ENCODE data around the gene GPM6B.
"Not testable (repeated sequence)": the region's sequence is repeated elsewhere in the genome, so short reads cannot be mapped to it uniquely, and the experiment has no call there.

Gene GPM6B

DNA sequence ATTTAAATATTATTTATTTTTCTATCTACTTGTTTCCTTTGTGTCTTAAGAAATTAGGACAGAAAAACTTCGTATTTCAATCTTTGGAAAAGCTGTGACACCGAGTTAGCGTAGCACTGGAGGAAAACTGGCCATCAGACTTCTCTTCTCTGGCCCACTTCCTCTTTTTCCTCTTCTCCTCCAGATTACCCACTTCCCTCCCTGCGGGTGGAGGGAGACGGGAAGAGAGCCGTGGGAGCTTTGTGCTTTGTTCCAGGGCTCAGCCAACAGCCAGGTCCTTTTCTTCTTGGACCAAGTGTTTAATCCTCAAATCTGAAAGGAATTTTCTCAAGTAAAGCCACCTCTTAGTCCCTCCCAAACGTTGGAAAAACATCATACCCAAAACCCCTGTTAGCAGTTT is 52.6 kb downstream of the GPM6B start:
- DNase-seq = no peak

DNA sequence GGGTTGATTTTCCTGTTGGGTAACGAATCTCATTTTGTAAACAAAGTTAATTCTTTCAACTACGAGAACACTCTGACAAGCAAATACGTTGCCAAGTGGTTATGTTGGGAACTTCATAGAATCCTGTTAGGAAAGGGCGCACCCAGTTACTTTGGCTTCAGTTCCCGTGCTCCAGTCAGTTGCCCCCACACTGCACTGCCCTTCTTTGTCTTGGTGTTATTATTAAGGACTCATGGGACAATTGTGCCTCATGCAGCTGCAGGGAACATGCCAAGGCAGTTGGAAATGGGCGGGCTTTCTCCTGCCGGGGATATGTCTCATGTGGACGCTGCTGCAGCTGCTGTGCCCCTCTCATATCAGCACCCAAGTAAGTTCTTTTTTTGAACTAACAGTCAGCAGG is 53.4 kb downstream of the GPM6B start:
- no peak for DNase-seq

DNA sequence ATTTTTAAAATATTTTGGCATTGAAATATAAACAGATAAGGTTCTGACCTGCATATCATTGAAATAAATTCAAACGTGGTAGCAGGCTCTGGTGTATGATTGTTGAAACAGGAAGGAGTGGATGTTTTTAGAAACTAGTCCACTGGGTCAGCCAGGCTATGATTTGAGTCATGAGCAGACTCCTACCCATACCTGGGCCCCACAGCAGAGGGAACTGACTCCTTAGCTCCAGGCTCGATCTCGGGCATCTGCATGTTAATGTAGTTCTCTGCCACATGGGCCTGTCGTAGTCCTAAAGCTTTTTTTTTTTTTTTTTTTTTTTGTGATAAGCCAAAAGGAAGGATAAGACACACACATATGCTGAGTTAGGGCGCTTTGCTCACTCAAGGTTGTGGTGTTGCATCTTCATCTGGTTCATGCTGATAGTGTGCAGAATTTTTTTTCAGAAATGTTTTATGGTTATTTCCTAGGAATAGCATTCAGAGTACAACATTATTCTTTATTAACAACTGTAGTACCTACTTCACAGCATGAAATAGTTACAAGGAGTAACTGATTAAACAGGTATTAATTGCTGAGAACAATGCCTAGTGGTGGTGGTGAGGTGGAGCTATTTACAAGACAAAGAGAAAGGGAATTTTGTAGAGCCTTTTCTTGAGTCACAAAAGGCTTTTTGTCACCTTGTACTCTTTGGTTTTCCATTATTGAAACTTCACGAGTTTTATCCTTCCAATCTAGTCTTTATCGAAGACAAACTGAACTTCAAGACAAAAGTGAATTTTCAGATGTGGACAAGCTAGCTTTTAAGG is 55.1 kb downstream of the GPM6B start:
- DNase-seq = no peak

DNA sequence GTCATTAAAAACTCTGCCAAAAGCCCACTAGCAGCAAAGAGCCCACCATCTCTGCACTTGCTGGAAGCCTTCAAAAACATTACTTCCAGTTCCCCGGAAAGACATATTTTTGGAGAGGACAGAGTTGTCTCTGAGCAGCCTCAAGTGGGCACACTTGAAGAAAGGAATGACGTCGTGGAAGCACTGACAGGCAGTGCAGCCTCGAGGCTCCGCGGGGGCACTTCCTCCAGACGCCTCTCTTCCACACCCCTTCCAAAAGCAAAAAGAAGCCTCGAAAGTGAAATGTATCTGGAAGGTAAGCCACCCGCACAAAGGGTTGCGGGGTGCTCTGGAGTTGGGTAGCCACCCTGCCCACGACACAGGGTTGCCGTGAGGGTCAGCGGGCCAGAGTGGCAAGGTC is 56.5 kb downstream of the GPM6B start:
- DNase-seq = no peak

DNA sequence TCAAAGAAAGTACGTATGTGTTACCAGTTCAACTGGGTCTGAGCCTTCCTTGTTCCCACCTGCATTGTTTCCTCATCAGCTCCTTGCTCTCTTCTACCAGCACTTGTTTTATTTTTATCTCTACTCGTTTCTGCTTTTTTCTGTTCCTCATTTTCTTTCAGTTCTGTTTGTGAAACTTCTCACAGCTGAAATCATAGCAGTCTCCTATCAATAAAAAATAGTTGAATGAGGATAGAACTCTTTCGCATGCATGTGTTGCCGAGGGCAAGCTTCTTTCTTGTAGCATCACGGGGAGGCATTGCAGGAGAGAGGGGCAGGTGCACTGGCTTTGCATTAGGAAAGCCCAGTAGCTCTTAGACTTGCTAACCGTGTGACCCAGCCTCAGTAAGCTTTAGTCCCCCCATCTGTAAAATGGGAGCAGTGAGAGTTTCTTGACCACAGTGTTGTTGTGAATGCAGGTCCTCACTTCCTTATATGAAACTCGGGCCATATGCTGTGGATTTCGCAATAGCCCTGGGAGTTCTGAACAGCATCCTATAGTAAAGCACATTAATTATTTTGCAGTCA is 57.7 kb downstream of the GPM6B start:
- peak; percentile 77 for DNase-seq

DNA sequence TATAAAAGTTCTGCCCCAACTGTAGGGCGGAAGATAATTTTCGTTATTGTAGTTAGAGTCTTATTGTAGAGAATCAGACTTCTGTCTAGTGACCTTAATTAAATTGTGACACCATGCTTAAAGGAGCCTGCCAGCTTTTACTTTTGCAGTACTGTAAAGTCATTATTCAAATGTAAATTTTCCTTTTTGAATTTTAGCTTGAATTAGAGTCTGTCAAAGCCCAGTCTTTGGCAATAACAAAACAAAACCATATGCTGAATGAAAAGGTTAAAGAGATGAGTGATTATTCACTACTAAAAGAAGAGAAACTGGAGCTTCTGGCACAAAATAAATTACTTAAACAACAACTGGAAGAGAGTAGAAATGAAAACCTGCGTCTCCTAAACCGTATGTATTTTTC is 60.5 kb downstream of the GPM6B start:
- no peak for DNase-seq

DNA sequence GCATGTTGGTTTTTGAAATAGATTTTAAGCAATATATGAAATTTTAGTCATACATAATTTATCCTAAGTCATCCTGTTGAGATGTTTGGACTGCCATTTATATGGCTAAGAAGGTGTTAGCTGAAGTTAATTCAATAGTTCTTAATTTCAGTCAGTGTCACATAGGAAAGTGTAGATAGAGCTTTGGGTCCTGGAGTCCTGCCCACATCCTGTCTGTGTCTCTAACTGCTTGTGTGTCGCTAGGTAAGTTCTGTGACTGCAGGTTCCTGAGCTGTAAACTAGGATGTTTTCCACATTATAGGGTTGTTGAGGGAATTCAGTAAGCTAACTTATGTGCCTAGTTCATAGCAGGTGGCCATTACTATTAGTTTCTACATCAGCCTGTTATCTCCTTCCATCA is 61.6 kb downstream of the GPM6B start:
- DNase-seq = peak; percentile 32

DNA sequence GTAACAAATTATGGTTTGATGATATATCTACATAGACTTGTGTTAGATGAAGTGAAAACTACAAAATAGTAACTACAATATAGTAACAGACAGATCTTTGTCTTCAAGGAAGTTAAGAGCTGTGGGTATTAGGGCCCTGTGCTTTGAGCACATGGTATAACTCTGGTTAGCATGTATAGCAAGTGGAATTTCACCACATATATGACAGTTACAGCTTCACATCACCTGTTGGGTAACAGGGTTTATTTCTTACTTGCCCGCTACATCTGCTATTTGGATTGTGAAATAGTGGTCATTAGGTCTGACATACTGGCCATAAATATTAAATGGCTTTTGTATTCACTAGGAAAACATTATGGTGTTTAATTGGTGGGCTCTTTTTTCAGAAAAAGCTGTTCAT is 62.1 kb downstream of the GPM6B start:
- no peak for DNase-seq

DNA sequence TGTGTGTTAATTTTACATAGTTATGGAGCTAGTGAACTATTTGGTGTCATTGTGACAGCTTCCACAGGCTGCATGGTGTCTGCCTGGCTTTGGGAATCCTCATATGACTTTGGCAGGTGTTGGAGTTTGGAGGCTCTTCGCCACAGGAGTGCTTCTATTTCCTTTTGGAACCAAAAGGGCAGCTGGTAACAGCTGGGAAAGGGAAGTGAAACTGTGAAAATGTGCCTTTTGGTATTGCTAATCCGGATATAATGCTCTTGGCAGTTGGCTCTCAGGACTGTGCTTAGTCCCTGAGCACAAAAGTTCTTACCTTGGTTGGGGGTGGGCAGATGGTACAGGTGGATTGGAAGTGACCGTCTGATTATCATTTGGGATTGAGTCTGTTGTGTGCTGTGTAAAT is 64.2 kb downstream of the GPM6B start:
- peak; percentile 82 for DNase-seq

DNA sequence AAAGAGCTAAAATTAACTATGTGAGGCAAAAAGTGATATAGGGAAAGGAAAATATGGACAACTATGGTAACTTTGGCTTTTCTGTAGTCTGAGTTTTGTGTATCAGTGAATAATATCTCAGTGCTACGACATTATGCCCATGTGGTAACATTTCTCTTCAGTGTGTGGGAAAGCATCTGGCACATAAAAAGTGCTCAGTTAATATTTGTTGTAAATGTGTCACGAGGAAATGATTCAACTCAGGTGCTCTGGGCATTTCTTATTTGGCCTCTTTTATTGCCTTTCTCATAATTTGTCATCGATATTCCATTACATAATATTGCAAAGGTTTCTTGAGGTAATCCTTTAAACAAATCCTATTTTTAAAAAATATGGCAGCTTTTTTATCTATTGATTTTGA is 64.8 kb downstream of the GPM6B start:
- no peak for DNase-seq

DNA sequence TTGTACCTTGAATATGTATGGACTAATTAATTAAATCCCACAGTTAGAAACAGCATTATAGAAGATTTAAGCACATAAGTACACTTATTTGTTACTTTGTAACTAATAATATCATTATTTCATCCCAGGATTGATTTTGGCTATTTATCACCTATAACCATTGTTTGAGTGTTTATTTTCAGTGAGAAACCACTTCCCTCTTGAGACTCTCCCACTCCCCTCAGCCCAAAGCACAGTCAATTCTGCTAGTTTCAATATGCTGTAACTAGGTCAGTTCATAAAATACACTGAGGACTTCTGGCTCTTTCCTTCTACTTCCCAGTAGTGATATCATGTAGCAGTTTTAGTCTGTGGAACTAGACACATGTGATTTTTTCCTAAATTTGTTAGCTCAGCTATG is 66.1 kb downstream of the GPM6B start:
- DNase-seq = peak; percentile 31

DNA sequence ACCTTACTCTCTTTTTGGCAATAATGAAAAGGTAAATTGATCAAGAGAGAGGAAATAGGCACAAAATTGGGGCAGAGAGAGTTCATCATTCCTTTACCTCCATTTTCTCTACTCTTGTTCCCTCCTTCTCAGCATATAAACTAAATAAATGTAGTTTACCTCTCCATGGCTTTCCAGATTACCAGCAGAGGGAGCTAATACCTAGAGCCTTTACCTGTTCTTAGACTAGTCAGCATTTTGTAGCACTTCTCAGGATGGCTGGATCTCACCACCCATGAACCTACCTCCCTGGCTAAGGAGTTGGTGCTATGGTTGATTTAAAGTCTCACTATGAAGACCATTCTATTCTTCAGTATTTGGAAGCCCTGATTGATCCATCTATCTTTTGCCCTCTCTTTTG is 66.7 kb downstream of the GPM6B start:
- peak; percentile 78 for DNase-seq

DNA sequence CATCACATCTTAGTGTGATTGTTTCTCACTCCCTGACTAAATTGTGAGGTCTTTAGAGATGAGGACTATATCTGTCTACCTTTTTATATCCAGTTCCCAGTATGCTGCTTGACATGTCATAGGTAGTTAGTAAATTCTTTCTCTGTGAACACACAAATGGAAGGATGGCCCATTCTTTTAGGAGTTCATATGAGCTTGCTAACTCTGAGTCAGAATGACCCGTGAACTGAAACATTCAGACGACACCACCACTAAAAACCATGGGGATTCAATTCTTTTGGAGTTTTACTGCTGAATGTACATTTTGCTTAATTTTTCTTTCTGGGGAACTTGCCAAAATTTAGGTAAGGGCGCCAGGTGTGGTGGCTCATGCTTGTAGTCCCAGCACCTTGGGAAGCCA is 68.4 kb downstream of the GPM6B start:
- peak; percentile 70 for DNase-seq

DNA sequence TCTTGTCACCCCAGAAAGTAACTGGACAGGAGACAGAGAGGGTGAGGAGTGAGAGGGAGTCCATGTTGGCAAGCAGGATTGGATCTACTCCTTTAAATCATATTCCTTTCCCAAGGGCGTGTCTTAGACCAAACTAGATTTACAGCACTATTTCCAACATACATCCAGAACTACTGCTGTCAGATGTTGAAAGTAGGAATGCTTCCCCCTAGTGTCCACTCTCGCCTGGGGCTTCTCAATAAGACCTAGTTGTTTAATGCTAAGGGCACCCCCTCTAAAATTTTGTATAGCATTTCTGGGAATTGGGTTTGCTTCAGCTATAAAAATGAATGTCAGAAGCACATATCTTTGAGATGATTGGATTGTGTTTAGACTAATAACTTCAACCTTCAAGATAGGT is 69.1 kb downstream of the GPM6B start:
- DNase-seq = peak; percentile 45

DNA sequence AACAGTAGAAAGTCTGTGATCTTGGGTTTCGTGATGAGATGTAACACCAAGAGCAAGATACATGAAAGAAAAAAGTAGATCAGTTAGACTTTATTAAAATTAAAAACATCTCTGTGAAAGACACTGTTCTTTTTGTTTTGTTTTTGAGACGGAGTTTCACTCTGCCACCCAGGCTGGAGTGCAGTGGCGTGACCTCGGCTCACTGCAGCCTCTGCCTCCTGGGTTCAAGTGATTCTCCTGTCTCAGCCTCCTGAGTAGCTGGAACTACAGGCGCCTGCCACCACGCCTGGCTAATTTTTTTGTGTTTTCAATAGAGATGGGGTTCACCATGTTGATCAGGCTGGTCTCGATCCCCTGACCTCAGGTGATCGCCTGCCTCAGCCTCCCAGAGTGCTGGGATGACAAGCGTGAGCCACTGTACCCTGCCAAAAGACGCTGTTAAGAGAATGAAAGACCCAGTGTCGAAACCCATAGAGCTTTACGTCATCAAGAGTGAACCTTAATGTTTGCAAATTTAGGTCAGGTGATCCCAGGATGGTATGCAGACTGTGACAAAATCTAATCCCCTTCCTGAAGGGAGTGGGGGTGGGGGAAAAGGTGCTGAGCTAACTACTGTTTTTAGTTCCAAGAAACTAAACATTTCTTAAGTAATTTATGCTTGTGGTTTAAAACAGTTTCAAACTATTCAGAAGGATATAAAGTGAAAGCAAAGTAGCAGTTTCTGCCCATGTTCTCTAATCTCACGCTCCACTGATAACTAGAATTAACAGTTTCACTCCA is 74.3 kb downstream of the GPM6B start:
- peak; percentile 53 for DNase-seq

DNA sequence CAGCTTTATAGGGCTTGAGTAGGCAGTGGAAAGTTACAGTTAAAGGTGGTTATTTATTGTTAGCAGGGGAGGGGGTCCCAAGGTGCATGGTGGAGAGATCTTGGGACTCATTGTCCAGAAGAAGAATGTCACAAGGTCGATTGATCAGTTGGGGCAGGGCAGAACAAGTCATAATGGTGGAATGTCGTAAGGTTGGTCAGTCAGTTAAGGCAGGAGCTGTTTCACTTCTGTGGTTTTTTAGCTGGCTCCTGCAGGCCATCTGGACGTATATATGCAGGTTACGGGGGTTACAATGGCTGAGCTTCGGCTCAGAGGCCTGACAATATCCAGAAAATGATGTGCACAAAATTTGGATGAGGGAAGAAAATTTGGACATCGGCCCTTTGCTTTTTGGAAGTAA is 75.2 kb downstream of the GPM6B start:
- DNase-seq = no peak

DNA sequence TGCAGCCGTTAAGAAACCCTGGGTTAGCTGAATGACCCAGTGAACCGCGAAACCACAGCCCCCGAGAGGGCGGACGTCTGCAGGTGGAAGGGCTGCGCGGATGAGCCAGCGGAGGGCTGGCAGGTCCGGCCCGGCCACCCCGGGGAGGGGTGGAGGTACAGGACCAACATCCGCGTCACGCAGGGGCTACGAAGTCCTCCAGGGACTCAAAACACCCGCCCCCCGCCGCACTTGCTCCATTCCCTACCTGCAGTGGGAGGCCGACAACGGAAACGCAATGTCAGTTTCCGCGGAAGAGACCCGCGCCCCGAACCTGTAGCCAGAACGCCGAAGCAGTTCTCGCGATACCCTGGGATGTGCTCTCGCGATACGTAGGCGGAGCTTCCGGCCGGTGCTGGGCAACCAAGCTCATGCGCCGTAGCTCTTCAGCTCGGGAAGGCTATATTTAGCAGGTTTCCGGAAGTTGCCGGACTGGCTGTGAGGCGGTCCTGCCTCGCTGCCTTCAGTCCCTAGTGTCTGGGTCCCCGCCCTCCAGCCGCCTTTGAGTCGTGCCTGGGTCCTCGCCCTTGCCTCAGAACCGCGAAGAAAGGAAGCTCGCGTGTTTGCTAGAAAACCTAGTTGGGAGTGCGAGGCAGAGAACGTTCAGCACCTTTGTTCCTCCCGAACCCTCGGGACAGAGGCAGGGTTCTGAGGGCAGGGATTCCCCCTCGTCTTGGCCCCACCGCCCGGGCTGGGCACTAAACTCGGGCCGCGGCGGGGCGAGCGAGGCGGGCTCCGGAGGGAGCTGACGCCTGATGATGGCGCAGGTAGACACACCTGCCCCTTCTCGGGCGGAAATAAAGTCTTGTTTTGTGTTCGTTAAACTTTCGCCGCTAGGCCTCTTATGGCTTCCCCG is 82.4 kb downstream of the GPM6B start, which contains the start of the genes OFD1 and TRAPPC2:
TSS of gene OFD1 (plus strand) at position 471 of the 895 bp plus-strand sequence. CDS start at position 795, 324 bp downstream.
TSS of gene TRAPPC2 (minus strand) at position 343 of the 895 bp plus-strand sequence. CDS start 14,657 bp downstream, outside the sequence.
- DNase-seq = peak; percentile 97

DNA sequence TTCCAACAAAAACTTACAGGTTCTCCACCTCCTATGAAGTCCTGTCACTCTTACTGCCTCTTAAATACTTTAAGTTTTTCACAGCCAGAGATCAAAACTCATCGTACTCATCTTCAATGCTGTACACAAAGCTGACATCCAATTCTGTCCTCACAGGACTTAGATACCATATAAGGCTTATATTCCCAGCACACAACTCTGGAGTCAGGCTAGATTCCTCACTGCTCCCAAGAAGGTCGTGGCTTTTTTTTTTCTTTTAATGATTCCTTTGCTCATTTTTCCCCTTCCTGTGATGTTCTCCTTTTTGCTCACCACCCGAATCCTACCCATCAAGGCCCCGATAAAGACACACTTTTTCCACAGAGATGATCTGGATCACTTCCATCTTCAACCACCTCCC is 83.4 kb downstream of the GPM6B start:
- no peak for DNase-seq

DNA sequence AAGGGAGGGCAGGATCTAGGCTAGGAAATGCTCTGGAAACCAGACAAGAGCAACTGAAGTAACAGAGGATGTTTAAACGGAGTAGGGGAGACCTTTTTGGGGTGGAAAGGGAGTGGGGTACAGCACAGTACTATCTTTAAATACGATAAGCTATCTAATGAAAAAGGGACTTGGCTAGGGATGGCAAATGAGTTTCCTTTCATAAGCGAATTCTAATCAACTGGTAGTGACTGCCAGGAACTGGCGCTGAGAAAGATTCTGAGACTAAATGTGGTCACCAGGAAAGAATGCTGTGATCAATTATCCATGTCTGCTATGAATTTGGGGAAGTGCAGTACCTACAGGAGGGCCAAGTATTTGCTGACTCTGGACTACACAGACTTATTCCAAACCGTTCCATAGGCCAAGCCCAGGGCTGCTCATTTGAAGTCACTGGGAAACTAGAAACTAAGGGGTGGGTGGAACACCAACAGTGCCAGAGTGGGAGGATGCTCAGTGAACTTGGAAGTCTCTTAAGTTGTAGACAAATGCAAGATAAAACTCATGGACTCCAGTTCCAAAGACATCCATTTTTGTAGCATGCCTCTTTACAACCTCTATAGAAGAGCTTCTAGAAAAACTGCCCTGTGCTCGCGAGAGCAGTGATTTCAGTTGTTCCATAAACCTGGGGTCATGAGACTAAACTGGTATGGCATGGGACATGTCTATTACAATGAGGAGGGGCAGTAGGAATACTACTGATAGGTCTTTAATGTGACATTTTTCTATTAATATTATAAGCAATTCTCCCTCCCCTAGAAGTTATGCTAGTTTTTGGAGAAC is 84.4 kb downstream of the GPM6B start:
- no peak for DNase-seq

DNA sequence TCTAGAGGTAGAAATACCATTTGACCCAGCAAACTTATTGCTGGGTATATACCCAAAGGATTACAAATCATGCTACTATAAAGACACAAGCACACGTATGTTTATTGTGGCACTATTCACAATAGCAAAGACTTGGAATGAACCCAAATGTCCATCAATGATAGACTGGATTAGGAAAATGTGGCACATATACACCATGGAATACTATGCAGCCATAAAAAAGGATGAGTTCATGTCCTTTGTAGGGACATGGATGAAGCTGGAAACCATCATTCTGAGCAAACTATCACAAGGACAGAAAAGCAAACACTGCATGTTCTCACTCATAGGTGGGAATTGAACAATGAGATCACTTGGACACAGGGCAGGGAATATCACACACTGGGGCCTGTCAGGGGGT is 86.4 kb downstream of the GPM6B start:
- not testable (repeated sequence) for DNase-seq

DNA sequence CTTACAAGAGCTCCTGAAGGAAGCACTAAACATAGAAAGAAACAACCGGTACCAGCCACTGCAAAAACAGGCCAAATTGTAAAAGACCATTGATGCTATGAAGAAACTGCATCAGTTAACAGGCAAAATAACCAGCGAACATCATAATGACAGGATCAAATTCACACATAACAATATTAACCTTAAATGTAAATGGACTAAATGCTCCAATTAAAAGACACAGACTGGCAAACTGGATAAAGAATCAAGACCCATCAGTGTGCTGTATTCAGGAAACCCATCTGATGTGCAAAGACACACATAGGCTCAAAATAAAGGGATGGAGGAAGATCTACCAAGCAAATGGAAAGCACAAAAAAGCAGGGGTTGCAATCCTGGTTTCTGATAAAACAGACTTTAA is 90.3 kb downstream of the GPM6B start:
- not testable (repeated sequence) for DNase-seq

DNA sequence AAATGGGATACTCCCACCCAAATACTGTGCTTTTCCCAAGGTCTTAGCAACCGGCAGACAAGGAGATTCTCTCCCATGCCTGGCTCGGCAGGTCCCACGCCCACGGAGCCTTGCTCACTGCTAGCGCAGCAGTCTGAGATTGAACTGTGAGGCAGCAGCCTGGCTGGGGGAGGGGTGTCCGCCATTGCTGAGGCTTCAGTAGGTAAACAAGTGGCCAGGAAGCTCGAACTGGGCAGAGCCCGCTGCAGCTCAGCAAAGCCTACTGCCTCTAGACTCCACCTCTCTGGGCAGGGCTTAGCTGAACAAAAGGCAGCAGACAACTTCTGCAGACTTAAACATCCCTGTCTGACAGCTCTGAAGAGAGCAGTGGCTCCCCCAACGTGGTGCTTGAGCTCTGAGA is 92.0 kb downstream of the GPM6B start:
- DNase-seq = not testable (repeated sequence)

All from RPMI8226 (cell line).